K562 (cell line): ENCODE results near the gene IPO5. TPM values are rescaled to one million over a fixed set of nuclear protein-coding genes. Genes with fewer than 3 reads are reported as not detected.

Experiments used
- ATAC-seq: fragments of 200-7000 bp; cut with Tn5 transposase; 3 replicates; pipeline ENCODE4 v1.9.1; 2020; ENCODE audit warnings: moderate library complexity
- BruUV-seq: library from RNA; stranded (reverse); fragments of 400-500 nt; replicated peaks from 2 replicates; lab custom pipeline; 2021; lab: Mats Ljungman, UMichigan
- CTCF ChIA-PET: fragments of 300-600 bp; formaldehyde crosslinking; extraction: SDS; loops from one replicate; lab custom pipeline; 2021; ENCODE audit warnings: low intra/inter-chr PET ratio; lab: Yijun Ruan, JAX
- POLR2A ChIA-PET: fragments of 300-600, 350-650 bp; sonication (Branson Sonifier 250); formaldehyde crosslinking; extraction: SDS; loops from one replicate; lab custom pipeline; 2021; ENCODE audit warnings: antibody characterized with exemption, inconsistent platforms; lab: Yijun Ruan, JAX
- DNase-seq, 4 experiments: peaks; one replicate each; pipeline versions ENCODE4 v3.0.0 to v3.0.0-alpha.2; 2011 to 2018; ENCODE audit warnings: low spot score in 3 of 4, mixed read lengths in 3 of 4; ENCODE audit errors: extremely low read depth in 1 of 4
- FAIRE-seq: peaks from 2 replicates; lab custom pipeline; 2011; peaks lifted over from hg19 to GRCh38; lab: Jason Lieb, UNC
- H2AFZ ChIP-seq: 2 replicates; pipeline ENCODE4 v1.6.0; 2011; ENCODE audit warnings: low read depth, low read length, control low read depth, inconsistent platforms
- H3K27ac ChIP-seq: fragments of 200-600 bp; 3 replicates; pipeline ENCODE4 v1.8.0; 2011; ENCODE audit warnings: low read depth, mild to moderate bottlenecking, control low read depth, inconsistent platforms, low read length, moderate library complexity, mixed read lengths; ENCODE audit errors: extremely low read depth
- H3K27me3 ChIP-seq, 2 experiments: fragments of 300-600 bp in 1 of 2; 2 replicates in 1 of 2; 3 replicates in 1 of 2; pipeline versions ENCODE4 v1.6.0 to v1.8.0; 2011; ENCODE audit warnings: inconsistent platforms in 2 of 2, low read length in 2 of 2, mild to moderate bottlenecking in 1 of 2, mixed read lengths in 1 of 2, moderate library complexity in 1 of 2; ENCODE audit not compliant: control insufficient read depth in 2 of 2, insufficient read depth in 2 of 2
- H3K36me3 ChIP-seq: fragments of 300-600 bp; 3 replicates; pipeline ENCODE4 v1.8.0; 2011; ENCODE audit warnings: mild to moderate bottlenecking, low read length, inconsistent platforms; ENCODE audit not compliant: control insufficient read depth, insufficient read depth
- H3K4me1 ChIP-seq, 2 experiments: fragments of 200-600 bp in 1 of 2; replicated peaks in 1 of 2; 2 replicates in 1 of 2; 3 replicates in 1 of 2; pipeline versions ENCODE4 v1.5.1 to v1.8.0; 2011; ENCODE audit warnings: inconsistent platforms in 2 of 2, low read length in 2 of 2, mild to moderate bottlenecking in 1 of 2, mixed read lengths in 1 of 2, moderate library complexity in 1 of 2; ENCODE audit not compliant: control insufficient read depth in 2 of 2, insufficient read depth in 2 of 2
- H3K4me2 ChIP-seq: 2 replicates; pipeline ENCODE4 v1.6.1; 2011; ENCODE audit warnings: low read length, control low read depth, inconsistent platforms, mixed read lengths; ENCODE audit not compliant: insufficient read depth
- H3K4me3 ChIP-seq: fragments of 200-600 bp; sonication (generic), shearing (Covaris generic); 2 replicates; pipeline ENCODE4 v1.5.1; 2016; ENCODE audit warnings: control low read depth, inconsistent platforms
- H3K79me2 ChIP-seq: fragments of 200-600 bp; 3 replicates; pipeline ENCODE4 v1.8.0; 2011; ENCODE audit warnings: low read length, inconsistent platforms; ENCODE audit not compliant: control insufficient read depth, insufficient read depth
- H3K9ac ChIP-seq, 2 experiments: 2 replicates each; pipeline versions ENCODE4 v1.6.0 to v1.6.1; 2011; ENCODE audit warnings: low read depth in 2 of 2, low read length in 2 of 2, control low read depth in 1 of 2, inconsistent platforms in 1 of 2, mild to moderate bottlenecking in 1 of 2, mixed read lengths in 1 of 2; ENCODE audit not compliant: insufficient read depth in 1 of 2
- H3K9me1 ChIP-seq: one replicate; pipeline ENCODE4 v1.6.0; 2011; ENCODE audit warnings: inconsistent platforms, mild to moderate bottlenecking, low read length, moderate library complexity; ENCODE audit not compliant: control insufficient read depth, insufficient read depth
- H3K9me3 ChIP-seq: replicated peaks from 2 replicates; pipeline ENCODE4 v1.5.1; 2011; ENCODE audit warnings: low read depth, low read length, inconsistent platforms; ENCODE audit not compliant: control insufficient read depth, insufficient read depth
- H4K20me1 ChIP-seq: replicated peaks from 2 replicates; pipeline ENCODE4 v1.6.1; 2011; ENCODE audit warnings: low read length, inconsistent platforms, mixed read lengths; ENCODE audit not compliant: control insufficient read depth, insufficient read depth
- ARNT ChIP-seq, 2 experiments: fragments of 450-650 bp; IDR thresholded peaks; 2 replicates each; pipeline ENCODE4 v1.6.1; 2016; ENCODE audit warnings: mild to moderate bottlenecking in 1 of 2
- ELF2 ChIP-seq: fragments of 250-450 bp; sonication (Bioruptor Pico); IDR thresholded peaks from 2 replicates; pipeline ENCODE4 v1.5.0; 2021; ENCODE audit warnings: mild to moderate bottlenecking
- ETS1 ChIP-seq: conservative IDR thresholded peaks from 2 replicates; pipeline ENCODE4 v1.6.1; 2011; ENCODE audit warnings: low read depth, mild to moderate bottlenecking, low read length; ENCODE audit not compliant: control insufficient read depth
- GATAD2B ChIP-seq: fragments of 450-650 bp; IDR thresholded peaks from 2 replicates; pipeline ENCODE4 v1.6.1; 2017; ENCODE audit warnings: mild to moderate bottlenecking, borderline replicate concordance
- HCFC1 ChIP-seq: IDR thresholded peaks from 2 replicates; pipeline ENCODE4 v1.6.1; 2012; ENCODE audit warnings: low read depth, low read length, improper control_type of control experiment
- KDM2B ChIP-seq: fragments of 250-450 bp; sonication (Bioruptor Pico); IDR thresholded peaks from 2 replicates; pipeline ENCODE4 v1.8.0; 2021; ENCODE audit warnings: mild to moderate bottlenecking, moderate library complexity
- KHSRP ChIP-seq: fragments of 450-650 bp; IDR thresholded peaks from 2 replicates; pipeline ENCODE4 v1.6.1; 2017
- KLF10 ChIP-seq: fragments of 250-450 bp; sonication (Bioruptor Pico); IDR thresholded peaks from 2 replicates; pipeline ENCODE4 v1.6.1; 2021; ENCODE audit warnings: matching md5 sums
- MAFF ChIP-seq: IDR thresholded peaks from 2 replicates; pipeline ENCODE4 v1.6.1; 2012; ENCODE audit warnings: low read length, improper control_type of control experiment
- PHTF2 ChIP-seq: fragments of 250-450 bp; sonication (Bioruptor Pico); IDR thresholded peaks from 2 replicates; pipeline ENCODE4 v1.5.0; 2021; ENCODE audit warnings: mild to moderate bottlenecking
- SMAD4 ChIP-seq: fragments of 250-450 bp; sonication (Bioruptor Pico); conservative IDR thresholded peaks from 2 replicates; pipeline ENCODE4 v1.8.0; 2021; ENCODE audit warnings: inconsistent platforms, mild to moderate bottlenecking, moderate library complexity
- SMARCC2 ChIP-seq: fragments of 450-650 bp; IDR thresholded peaks from 2 replicates; pipeline ENCODE4 v1.6.1; 2017; ENCODE audit warnings: antibody characterized with exemption, moderate library complexity, mild to moderate bottlenecking, low read depth
- SRSF1 ChIP-seq: fragments of 200-400 bp; formaldehyde crosslinking; IDR thresholded peaks from 2 replicates; pipeline ENCODE4 v1.6.1; 2017; ENCODE audit warnings: mild to moderate bottlenecking, low read depth, low read length, moderate library complexity
- THRA ChIP-seq: fragments of 450-650 bp; IDR thresholded peaks from 2 replicates; pipeline ENCODE4 v1.6.1; 2017; ENCODE audit warnings: mild to moderate bottlenecking, moderate library complexity
- ZFP36 ChIP-seq: fragments of 150-350 bp; IDR thresholded peaks from 2 replicates; pipeline ENCODE4 v1.6.1; 2018; ENCODE audit warnings: low read length, low read depth; ENCODE audit not compliant: partially characterized antibody
- ZNF165 ChIP-seq: fragments of 250-450 bp; sonication (Bioruptor Pico); IDR thresholded peaks from 2 replicates; pipeline ENCODE4 v1.4.0; 2020; ENCODE audit warnings: borderline replicate concordance
- ZNF274 ChIP-seq: IDR thresholded peaks from 2 replicates; pipeline ENCODE4 v1.6.1; 2011; ENCODE audit warnings: low read depth, mild to moderate bottlenecking, low read length, moderate library complexity, borderline replicate concordance
- ZNF408 ChIP-seq: fragments of 250-450 bp; sonication (Bioruptor Pico); IDR thresholded peaks from 2 replicates; pipeline ENCODE4 v1.4.0; 2020; ENCODE audit warnings: low read depth, mild to moderate bottlenecking, moderate library complexity
- whole genome bisulfite sequencing: fragments of 100-300 bp; shearing (Covaris generic); methylation state at CpG from one replicate; pipeline ENCODE4 v1.1.6; 2016; ENCODE audit warnings: low coverage, mixed read lengths; ENCODE audit not compliant: insufficient coverage; ENCODE audit errors: missing lambda C conversion rate; 5-methylcytosine and 5-hydroxymethylcytosine counted together
- in situ Hi-C: fragments of 300-500 bp; cut with MboI; formaldehyde crosslinking; loops from 4 replicates; pipeline ENCODE4 v1.15.0; 2018; ENCODE audit warnings: inconsistent platforms, mixed read lengths
- intact Hi-C: fragments of 100-400 bp; cut with micrococcal nuclease; formaldehyde crosslinking; loops from 2 replicates; pipeline ENCODE4 v1.14.2; 2022
- polyA plus RNA-seq, 8 experiments: library from polyadenylated mRNA; depleted of rRNA in 4 of 8; stranded (reverse) in 5 of 8; unstranded in 3 of 8; fragments of >200 nt; fragmentation: Nextera tagmentation in 2 of 8; fragmentation: Illumina TruSeq in 1 of 8; extraction: Ambion mirVana in 2 of 8; extraction: Trizol in 1 of 8; gene quantifications; 2 replicates each; pipeline versions ENCODE4 v1.2.1 to v1.2.3, GENCODE V29; 2011 to 2014; ENCODE audit warnings: inconsistent platforms in 1 of 8, missing spikeins in 1 of 8
- total RNA-seq, 7 experiments: library from RNA; depleted of rRNA in 6 of 7; stranded (reverse); fragments of >200 nt in 6 of 7; fragmentation: Illumina TruSeq in 2 of 7; extraction: Trizol in 2 of 7; gene quantifications; 2 replicates each; pipeline versions ENCODE4 v1.2.1 to v1.2.3, GENCODE V29; 2011 to 2021; ENCODE audit warnings: low replicate concordance in 1 of 7
- TF ChIP-seq, protein P1 (sequence below): fragments of 450-650 bp; formaldehyde crosslinking; IDR thresholded peaks from 2 replicates; pipeline ENCODE4 v1.4.0; 2022; ENCODE audit warnings: missing genetic modification characterization
- TF ChIP-seq, protein P2 (sequence below): fragments of 250-450 bp; sonication (Bioruptor Pico); IDR thresholded peaks from 2 replicates; pipeline ENCODE4 v1.5.0; 2020; ENCODE audit warnings: mild to moderate bottlenecking

The IPO5 gene
- total and polyA plus RNA-seq, 9 of the 15 experiments (the other 6 are each of a cell fraction or from before 2014, with no cell fraction given): 45.8 to 206 (median 134) TPM

GRCh38 chr13:97971519-97971918 is 18.0 kb downstream of the IPO5 start (continued):
- TF ChIP-seq KHSRP: no peak
- no peak for TF ChIP-seq KDM2B
- TF ChIP-seq HCFC1: no peak
- TF ChIP-seq SMARCC2: no peak
- TF ChIP-seq PHTF2: no peak
- no peak for TF ChIP-seq KLF10
- TF ChIP-seq ZNF408 (CRISPR knock-in tag): no peak

- ATAC-seq: no peak
- H3K9me3 ChIP-seq: no peaks in the 10 kb centered on the region
- no peak for FAIRE-seq
- intact Hi-C loops (no loop called here), in situ Hi-C loops (no loop called here)
- POLR2A ChIA-PET: no interaction called here
- H3K4me1 ChIP-seq: peaks cover 4% of the 10 kb centered on the region in 2 experiments; a peak in 3 of 5 replicates
- H3K9me1 ChIP-seq: no peaks in the 10 kb centered on the region
- H3K79me2 ChIP-seq: peaks cover 31% of the 10 kb centered on the region
- no peaks in the 10 kb centered on the region for H4K20me1 ChIP-seq
- no peaks in the 10 kb centered on the region for H3K27me3 ChIP-seq
- no peak overlapping the region for H3K9ac ChIP-seq
- H3K4me3 ChIP-seq: no peak overlapping the region
- CTCF ChIA-PET: no interaction called here
- H3K4me2 ChIP-seq: no peak overlapping the region
- 81% methylated on average over 2 of the region's 2 CpGs for WGBS
- H3K27ac ChIP-seq: no peak overlapping the region
- no peak overlapping the region for H2AFZ ChIP-seq
- H3K36me3 ChIP-seq: peaks cover 5% of the 10 kb centered on the region
- BruUV-seq: no TSS peak
- no peak for DNase-seq
- TF ChIP-seq GATAD2B (no peak), ELF2 (no peak), SMAD4 (CRISPR knock-in tag) (no peak), ZFP36 (no peak), MAFF (no peak), ZNF274 (no peak), SRSF1 (no peak), ZNF165 (CRISPR knock-in tag) (no peak), THRA (no peak), ETS1 (no peak), ARNT (IDR thresholded peaks at IDR 0.05) (no peak)
- TF ChIP-seq, protein P1, sequence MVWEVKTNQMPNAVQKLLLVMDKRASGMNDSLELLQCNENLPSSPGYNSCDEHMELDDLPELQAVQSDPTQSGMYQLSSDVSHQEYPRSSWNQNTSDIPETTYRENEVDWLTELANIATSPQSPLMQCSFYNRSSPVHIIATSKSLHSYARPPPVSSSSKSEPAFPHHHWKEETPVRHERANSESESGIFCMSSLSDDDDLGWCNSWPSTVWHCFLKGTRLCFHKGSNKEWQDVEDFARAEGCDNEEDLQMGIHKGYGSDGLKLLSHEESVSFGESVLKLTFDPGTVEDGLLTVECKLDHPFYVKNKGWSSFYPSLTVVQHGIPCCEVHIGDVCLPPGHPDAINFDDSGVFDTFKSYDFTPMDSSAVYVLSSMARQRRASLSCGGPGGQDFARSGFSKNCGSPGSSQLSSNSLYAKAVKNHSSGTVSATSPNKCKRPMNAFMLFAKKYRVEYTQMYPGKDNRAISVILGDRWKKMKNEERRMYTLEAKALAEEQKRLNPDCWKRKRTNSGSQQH (CRISPR knock-in tag): no peak
- TF ChIP-seq, protein P2, sequence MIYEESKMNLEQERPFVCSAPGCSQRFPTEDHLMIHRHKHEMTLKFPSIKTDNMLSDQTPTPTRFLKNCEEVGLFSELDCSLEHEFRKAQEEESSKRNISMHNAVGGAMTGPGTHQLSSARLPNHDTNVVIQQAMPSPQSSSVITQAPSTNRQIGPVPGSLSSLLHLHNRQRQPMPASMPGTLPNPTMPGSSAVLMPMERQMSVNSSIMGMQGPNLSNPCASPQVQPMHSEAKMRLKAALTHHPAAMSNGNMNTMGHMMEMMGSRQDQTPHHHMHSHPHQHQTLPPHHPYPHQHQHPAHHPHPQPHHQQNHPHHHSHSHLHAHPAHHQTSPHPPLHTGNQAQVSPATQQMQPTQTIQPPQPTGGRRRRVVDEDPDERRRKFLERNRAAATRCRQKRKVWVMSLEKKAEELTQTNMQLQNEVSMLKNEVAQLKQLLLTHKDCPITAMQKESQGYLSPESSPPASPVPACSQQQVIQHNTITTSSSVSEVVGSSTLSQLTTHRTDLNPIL: no peak
Observed at GRCh38 chr13:97974773-97975172, 21.3 kb downstream of the IPO5 start.
